Esophagus muscularis mucosa (tissue), 4 donors: ENCODE data around the gene LPCAT2.

ENCODE experiments used
- CTCF ChIP-seq, 3 experiments: fragments of 200-600 bp in 2 of 3; fragments of 450-650 bp in 1 of 3; sonication (generic) in 2 of 3; IDR thresholded peaks; one replicate each; pipeline ENCODE4 v1.5.1; 2017 to 2019; ENCODE audit warnings: antibody characterized with exemption in 3 of 3, mild to moderate bottlenecking in 2 of 3, moderate library complexity in 1 of 3
- EP300 ChIP-seq: sonication (generic); formaldehyde crosslinking; IDR thresholded peaks from one replicate; pipeline ENCODE4 v1.6.1; 2017; ENCODE audit warnings: antibody characterized with exemption
- POLR2A ChIP-seq: fragments of 450-650 bp; IDR thresholded peaks from one replicate; pipeline ENCODE4 v1.6.1; 2017; ENCODE audit warnings: antibody characterized with exemption, moderate library complexity, mild to moderate bottlenecking, low read depth
- POLR2AphosphoS5 ChIP-seq, 2 donors: sonication (generic); formaldehyde crosslinking; IDR thresholded peaks; one replicate each; pipeline ENCODE4 v1.6.1; 2017; ENCODE audit warnings: antibody characterized with exemption in 2 of 2

GRCh38 chr16:55466209-55466608 lies 42.7 kb upstream of the LPCAT2 start:
- TF ChIP-seq CTCF (IDR thresholded peaks at IDR 0.05), result no peak
- no peak for TF ChIP-seq EP300
- no peak for TF ChIP-seq POLR2AphosphoS5 (IDR thresholded peaks at IDR 0.05)
- no peak for TF ChIP-seq POLR2A
